Body of pancreas (tissue), 4 donors: ENCODE data around the gene KLHDC7B. TPM values are rescaled to one million over a fixed set of nuclear protein-coding genes. Genes with fewer than 3 reads are reported as not detected.

Experiments used
- ATAC-seq: fragments of 150-250 bp; one replicate; pipeline ENCODE4 v1.9.1; 2016
- DNase-seq, 4 donors: peaks; one replicate each; pipeline ENCODE4 v3.0.0-alpha.2; 2019
- H3K27ac ChIP-seq, 4 donors: fragments of 200-600 bp; sonication (generic); 1 replicate in 3 of 4; 2 replicates in 1 of 4; pipeline versions ENCODE4 v1.5.1 to v1.6.1; 2016 to 2019; ENCODE audit warnings: mild to moderate bottlenecking in 1 of 4, mixed read lengths in 1 of 4, moderate library complexity in 1 of 4
- H3K27me3 ChIP-seq, 2 donors: fragments of 200-600 bp; sonication (generic); one replicate each; pipeline ENCODE4 v1.6.0; 2016; ENCODE audit warnings: mild to moderate bottlenecking in 1 of 2
- H3K36me3 ChIP-seq, 2 donors: fragments of 200-600 bp; sonication (generic); replicated peaks in 1 of 2; 2 replicates each; pipeline ENCODE4 v1.5.1; 2016; ENCODE audit warnings: low read depth in 2 of 2; ENCODE audit not compliant: insufficient read depth in 1 of 2
- H3K4me1 ChIP-seq: fragments of 200-600 bp; sonication (generic); one replicate; pipeline ENCODE4 v1.6.0; 2016
- H3K4me3 ChIP-seq, 2 donors: fragments of 200-600 bp; sonication (generic); 1 replicate in 1 of 2; 2 replicates in 1 of 2; pipeline ENCODE4 v1.5.1; 2016 to 2019
- H3K9me3 ChIP-seq, 3 donors: fragments of 200-600 bp; sonication (generic); 1 replicate in 2 of 3; 2 replicates in 1 of 3; pipeline ENCODE4 v1.5.1; 2016
- CTCF ChIP-seq, 7 experiments: fragments of 450-650 bp in 4 of 7; fragments of 200-600 bp in 3 of 7; sonication (generic) in 3 of 7; IDR thresholded peaks; one replicate each; pipeline ENCODE4 v1.5.1; 2016 to 2019; ENCODE audit warnings: antibody characterized with exemption in 7 of 7
- POLR2A ChIP-seq, 3 donors: fragments of 450-650 bp; IDR thresholded peaks; one replicate each; pipeline ENCODE4 v1.6.1; 2016; ENCODE audit warnings: antibody characterized with exemption in 3 of 3, mild to moderate bottlenecking in 2 of 3
- WGBS, 2 donors: methylation state at CpG; one replicate each; pipeline ENCODE4 v1.1.5; 2017; 5-methylcytosine and 5-hydroxymethylcytosine counted together
- intact Hi-C: fragments of 100-400 bp; cut with DNase I; formaldehyde crosslinking; loops from one replicate; pipeline ENCODE4 v1.15.1; 2023
- total RNA-seq, 2 donors: library from RNA; depleted of rRNA; stranded (reverse); fragments of >200 nt; gene quantifications; one replicate each; pipeline ENCODE4 v1.1.0, GENCODE V29; 2016

Gene KLHDC7B
- total RNA-seq, 2 donors from 2014 or later, result not detected

DNA sequence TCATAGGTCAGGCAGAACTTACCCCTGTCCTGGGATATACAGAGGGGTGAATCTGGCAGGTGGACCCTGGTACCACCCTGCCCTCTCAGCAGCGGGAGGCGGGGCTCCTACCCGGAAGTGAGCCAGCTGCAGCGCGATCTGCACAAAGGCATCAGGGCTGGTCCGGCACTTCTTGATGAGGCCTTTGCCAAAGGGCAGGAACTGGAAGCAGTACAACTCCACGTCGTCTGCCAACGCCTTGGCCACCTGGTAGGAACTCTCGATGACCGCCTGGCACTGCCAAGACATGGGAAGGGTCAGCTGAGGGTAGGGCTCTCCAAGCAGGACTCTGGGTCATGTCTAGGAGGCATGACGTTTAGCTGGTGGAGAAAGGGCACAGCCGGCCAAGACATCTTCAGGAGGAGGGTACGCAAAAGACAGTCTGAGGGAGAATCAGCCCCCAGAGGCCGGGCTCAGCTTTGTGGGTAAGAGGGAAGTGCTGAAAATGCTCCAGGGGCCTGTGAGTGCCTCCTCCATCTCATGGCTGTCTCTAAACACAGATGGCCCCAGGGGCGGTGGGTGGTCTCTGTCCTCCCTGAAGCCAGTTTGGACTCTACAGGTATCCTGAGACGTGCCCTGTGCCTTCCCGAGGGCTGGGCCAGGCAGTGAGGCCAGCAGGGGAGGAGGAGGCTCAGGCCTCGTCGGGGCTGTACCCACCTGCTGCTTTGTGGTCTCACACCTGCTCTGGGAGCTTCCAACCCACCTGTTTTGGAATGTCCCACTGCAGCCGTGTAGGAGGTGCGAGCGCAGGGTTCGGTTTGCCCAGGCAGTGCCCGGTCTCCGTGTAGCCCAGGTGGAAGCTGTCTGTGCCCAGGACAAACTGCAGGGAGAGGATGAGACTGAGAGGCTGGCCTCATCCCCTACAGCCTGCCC lies 25.8 kb downstream of the KLHDC7B start:
- WGBS, 2 donors, result 60 to 89% methylated on average over 1 to 24 of the region's 26 CpGs
- ATAC-seq (no peak), DNase-seq (no peak)
- Histone ChIP-seq H3K4me3 (no peak overlapping the region), H3K27ac (no peak overlapping the region), H3K4me1 (peaks cover 18% of the 10 kb centered on the region), H3K36me3 (no peaks in the 10 kb centered on the region), H3K9me3 (no peaks in the 10 kb centered on the region), H3K27me3 (no peaks in the 10 kb centered on the region)
- TF ChIP-seq CTCF (IDR thresholded peaks at IDR 0.05), result no peak
- TF ChIP-seq POLR2A (IDR thresholded peaks at IDR 0.05), result no peak
- intact Hi-C loops, result no loop called here

DNA sequence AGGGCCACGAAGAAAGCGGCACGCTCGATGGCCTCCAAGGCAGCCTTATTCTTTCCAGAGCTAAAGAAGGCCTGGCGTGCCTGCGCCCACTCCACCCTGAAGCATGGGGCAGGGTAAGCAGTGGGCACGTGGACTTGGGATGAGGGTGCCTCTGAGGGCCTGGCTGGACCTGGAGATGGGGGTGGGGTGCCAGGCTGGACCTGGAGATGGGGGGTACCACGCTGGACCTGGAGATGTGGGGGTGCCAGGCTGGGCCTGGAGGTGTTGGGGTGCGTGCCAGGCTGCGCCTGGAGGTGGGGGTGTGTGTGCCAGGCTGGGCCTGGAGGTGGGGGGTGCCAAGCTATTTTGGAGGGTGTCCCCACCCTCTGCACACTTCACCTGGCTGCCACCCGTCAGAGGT lies 27.3 kb downstream of the KLHDC7B start:
- no peak overlapping the region for H3K27ac ChIP-seq
- no peak for ATAC-seq
- no peak overlapping the region for H3K4me3 ChIP-seq
- no peak for DNase-seq
- H3K36me3 ChIP-seq, result no peaks in the 10 kb centered on the region
- H3K4me1 ChIP-seq, result peaks cover 18% of the 10 kb centered on the region
- no peaks in the 10 kb centered on the region for H3K27me3 ChIP-seq
- no peaks in the 10 kb centered on the region for H3K9me3 ChIP-seq
- no peak for TF ChIP-seq POLR2A (IDR thresholded peaks at IDR 0.05)
- no peak for TF ChIP-seq CTCF (IDR thresholded peaks at IDR 0.05)
- intact Hi-C loops, result no loop called here
- 98 to 100% methylated on average over 5 to 8 of the region's 11 CpGs for WGBS, 2 donors

- Histone ChIP-seq H3K4me3 (no peak overlapping the region), H3K4me1 (peaks cover 21% of the 10 kb centered on the region), H3K27ac (no peak overlapping the region), H3K9me3 (no peaks in the 10 kb centered on the region), H3K36me3 (no peaks in the 10 kb centered on the region), H3K27me3 (no peaks in the 10 kb centered on the region)
- no peak for TF ChIP-seq POLR2A (IDR thresholded peaks at IDR 0.05)
- TF ChIP-seq CTCF (IDR thresholded peaks at IDR 0.05), result no peak
- intact Hi-C loops, result no loop called here
- ATAC-seq (no peak), DNase-seq (no peak)
- WGBS, 2 donors, result 83 to 93% methylated on average over 12 to 25 of the region's 26 CpGs
Measured at GRCh38 chr22:50573491-50574382, 28.0 kb downstream of the KLHDC7B start.

DNA sequence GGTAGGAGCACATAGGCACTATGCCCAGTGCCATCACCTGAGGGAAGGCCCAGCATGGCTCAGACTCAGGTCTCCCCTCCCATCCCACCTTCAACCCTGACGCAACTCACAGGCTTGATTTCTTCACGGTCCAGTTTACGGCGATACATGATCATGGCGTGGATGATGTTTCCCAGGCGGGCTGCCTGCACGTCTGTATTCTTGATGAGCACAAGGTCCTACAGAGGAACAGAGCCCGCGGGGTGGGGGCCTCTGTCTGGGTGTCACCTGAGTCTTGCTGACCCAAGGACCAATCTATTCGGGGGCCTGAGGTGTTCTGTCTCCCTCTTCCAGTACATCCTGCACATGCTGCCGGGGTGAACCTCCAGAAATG lies 28.7 kb downstream of the KLHDC7B start:
- no peaks in the 10 kb centered on the region for H3K9me3 ChIP-seq
- DNase-seq, result no peak
- peaks cover 21% of the 10 kb centered on the region for H3K4me1 ChIP-seq
- ATAC-seq, result no peak
- no peaks in the 10 kb centered on the region for H3K36me3 ChIP-seq
- no peaks in the 10 kb centered on the region for H3K27me3 ChIP-seq
- intact Hi-C loops, result no loop called here
- WGBS, 2 donors, result 86 to 87% methylated on average over 9 to 11 of the region's 11 CpGs
- TF ChIP-seq CTCF (IDR thresholded peaks at IDR 0.05) (no peak), POLR2A (IDR thresholded peaks at IDR 0.05) (no peak)
- no peak overlapping the region for H3K4me3 ChIP-seq
- H3K27ac ChIP-seq, result no peak overlapping the region
